Cerebellar cortex (tissue), 1 donor: ENCODE results near the gene PLCXD1.

Experiments used
- DNase-seq: peaks from one replicate; pipeline ENCODE4 v3.0.0-alpha.2; 2015; ENCODE audit warnings: low spot score

PLCXD1 gene

DNA sequence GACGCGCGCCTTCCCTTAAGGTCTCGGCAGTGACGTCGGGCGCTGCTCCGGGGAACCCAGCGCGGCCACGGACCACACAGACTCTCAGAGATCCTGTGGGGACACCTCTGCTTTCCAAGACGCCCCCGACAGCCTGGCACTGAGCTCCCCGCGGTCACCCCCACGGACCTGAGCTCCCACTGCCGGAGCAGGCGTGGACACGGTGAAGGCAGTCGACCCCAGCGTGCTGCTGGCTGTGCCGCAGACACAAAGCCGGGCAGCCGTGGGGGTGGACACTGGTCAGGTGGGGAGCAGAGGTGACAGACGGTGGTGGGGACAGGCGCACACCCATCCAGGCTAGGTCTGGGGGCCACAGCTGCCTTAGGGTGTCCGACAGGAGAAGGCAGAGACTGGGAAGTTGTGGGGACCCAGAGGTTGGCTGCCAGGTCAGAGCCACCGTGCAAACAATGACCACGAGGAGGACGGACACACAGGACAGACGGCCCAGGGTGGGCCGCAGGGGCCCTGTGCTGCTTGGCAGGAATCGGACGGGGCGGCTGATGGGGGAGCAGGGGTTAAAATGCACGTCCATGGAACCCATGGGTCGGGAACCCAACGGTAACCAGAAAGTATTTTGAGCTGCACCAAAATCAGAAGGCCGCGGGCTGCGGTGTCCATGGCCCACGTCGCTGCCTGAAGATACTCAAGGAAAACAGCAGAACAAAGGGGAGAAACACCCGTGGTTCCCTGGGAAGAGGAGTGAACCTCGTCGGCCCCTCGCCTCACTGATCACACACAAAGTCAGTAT lies 54.0 kb downstream of the PLCXD1 start:
- no peak for DNase-seq

DNA sequence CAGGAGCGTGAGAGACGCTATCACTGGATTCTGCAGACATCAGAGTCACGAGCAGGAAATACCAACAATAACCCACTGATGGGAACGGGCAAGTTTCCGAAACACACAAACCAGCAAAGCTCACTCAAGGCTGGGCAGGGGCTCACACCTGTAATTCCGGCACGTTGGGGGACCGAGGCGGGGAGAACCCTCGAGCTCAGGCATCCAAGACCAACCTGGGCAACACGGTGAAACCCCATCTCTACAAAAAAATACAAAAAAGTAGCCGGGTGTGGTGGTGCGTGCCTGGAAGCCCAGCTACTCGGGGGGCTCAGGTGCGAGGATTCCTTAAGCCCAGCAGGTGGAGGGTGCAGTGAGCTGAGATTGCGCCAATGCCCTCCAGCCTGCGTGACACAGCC lies 54.6 kb downstream of the PLCXD1 start:
- DNase-seq, result no peak

DNA sequence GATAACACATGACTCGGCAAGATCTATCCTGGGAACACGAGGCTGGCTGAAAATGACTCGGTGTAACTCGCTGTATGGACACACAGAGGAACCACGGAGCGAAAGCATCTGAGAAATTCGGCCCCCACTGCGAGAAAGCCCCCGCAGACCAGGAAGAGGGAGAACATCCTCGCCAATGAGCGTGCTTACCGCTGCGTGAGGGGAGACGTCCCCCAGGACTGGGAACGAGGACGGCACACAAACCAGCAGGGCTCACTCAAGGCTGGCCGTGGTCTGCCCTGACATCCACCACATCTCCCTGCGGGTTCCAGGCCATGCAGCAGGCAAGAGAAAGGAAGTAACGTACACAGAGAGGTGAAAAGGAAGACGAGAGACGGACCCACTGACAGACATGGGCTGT lies 55.0 kb downstream of the PLCXD1 start:
- no peak for DNase-seq

DNA sequence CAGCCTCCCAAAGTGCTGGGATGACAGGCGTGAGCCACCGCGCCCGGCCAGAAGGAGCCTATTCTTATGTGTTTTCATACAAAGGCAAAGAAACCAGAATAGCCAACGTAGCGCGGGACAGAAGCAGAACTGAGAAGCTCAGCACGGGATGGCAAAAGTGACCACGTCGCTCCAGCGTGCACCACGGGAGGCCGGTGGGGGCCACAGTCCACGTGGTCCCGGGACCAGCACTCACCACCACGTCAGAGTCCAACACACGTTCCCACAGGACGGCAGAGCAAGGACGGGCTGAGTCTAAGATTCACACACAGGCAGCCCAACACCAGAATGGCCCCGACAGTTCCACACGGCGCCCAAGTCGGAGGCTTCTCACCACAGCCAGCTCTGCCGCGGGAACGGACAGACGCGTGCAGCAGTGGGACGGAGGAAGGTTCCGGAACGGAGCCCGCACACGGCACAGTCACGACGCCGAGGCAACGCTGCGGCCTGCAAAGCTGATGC lies 56.2 kb downstream of the PLCXD1 start:
- DNase-seq, result no peak

DNA sequence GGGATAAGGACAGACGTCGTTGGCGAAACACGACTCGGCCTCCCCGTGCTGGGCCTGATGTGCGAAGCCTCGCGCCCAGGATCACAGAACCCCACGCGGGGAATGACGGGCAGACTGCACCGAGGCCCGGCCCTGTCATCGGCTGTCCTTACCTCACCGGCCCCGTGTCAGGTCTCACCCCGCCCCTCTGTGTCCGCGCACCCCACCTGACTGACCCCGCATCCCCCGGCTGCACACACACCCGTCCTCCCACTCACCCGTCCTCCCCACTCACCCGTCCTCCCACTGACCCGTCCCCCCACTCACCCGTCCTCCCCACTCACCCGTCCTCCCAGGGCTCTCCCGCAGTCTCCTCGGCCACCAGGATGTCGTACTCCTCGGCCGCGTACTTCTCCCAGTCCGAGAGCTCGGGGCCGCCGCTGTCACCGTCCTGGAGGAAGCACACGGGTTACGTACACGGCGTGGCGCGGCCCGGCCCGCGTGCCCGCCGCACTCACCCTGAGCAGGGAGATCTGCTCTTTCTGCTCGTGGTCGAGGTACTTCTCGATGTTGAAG lies 57.2 kb downstream of the PLCXD1 start:
- no peak for DNase-seq

DNA sequence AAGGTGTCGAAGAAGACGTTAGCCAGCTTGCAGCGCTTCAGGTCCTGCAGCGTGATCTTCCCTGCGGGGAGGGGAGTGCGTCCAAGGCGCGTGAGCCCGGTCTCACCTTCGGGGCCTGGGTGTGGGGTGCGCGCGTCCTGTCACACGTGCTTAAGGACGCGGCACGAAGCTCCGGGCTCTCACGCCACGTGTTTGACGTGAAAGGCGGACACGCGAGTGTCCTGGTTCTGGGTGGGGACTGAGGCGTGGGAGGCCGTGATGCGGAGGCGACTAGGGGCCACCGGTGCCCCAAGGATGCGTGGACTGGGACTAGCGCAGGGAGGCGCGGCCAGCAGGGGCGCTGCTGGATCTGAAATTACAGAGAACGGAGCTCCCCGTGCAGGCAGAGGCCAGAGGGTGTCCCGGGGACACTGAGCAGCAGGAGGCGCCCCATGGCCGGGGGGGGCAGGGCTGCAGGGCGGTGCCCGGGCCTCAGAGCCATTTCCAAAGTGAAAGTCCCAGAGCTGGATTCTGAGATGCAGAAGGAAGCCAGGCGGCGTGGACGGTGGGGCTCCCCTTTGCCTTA lies 57.7 kb downstream of the PLCXD1 start:
- DNase-seq, result no peak

DNA sequence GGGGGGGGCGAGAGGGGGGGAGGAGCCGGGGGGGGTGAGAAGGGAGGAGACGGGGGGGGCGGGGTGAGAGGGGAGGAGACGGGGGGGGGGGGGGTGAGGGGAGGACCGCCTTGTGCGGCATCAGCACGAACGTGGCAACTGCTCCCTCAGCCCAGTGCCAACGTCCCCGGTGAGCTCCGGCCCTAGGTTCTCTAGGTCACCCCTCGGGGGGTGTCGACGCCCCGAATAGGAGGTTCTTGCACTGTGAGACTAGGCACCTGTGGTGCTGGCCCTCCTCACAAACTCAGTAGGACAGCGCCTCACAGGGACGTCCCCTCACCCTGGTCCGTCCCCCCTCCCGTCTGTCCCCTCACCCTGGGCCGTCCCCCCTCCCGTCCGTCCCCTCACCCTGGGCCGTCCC lies 58.9 kb downstream of the PLCXD1 start:
- no peak for DNase-seq

DNA sequence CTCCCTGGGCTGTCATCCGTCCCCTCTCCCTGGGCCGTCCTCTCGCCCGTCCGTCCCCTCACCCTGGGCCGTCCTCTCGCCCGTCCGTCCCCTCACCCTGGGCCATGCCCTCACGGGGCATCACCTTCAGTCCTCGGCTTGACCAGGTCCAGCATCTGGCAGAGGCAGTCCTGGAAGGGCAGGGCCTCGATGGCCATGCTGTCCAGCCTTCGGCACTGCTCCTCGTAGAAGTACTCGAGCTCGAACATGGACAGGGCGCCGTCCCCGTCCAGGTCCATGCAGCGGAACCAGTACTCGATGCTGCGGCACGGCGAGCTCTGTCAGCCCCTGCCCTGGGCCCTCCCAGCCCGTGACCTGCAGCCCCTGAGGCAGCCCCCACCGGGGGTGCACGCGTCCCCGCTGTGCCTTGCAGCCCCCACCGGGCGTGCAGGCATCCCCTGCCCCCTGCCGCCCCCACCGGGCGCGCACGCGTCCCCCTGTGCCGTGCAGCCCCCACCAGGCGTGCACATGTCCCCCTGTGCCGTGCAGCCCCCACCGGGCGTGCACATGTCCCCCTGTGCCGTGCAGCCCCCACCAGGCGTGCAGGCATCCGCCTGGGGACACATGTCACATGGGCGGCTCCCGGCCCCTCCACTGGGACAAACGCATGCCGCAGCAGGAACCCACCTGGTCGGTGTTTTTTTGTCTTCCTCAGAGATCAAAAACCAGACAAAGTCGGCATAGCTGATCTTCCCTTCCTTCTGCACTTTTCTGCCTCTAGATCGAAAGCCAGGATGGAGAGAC lies 59.7 kb downstream of the PLCXD1 start:
- no peak for DNase-seq

DNA sequence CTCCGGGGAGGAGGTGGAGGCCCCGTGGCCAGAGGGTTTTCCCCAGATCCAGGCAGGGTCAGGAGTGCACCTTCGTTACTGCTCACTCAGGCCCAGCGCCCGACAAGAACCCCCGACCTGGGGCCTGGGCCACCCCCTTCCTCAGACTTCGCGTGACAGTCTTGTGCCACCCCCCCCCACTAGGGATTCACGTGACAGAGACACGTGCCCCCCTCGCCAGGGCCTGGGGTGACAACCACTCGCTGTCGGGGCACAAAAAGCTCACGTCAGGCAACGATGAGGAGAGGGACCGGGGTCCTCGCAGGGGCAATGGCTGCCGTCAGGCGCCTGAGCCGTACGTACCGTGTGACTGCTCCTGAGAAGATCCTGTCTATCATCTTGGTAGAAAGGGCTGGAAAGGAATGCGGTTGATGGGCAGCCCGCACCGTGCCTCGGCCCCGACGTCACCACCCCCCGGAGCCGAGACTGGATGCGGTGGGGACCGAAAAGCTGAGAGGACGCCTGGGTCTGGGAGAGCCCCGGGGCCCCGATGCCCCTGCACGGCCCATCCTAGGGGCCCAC lies 60.4 kb downstream of the PLCXD1 start:
- DNase-seq, result no peak

DNA sequence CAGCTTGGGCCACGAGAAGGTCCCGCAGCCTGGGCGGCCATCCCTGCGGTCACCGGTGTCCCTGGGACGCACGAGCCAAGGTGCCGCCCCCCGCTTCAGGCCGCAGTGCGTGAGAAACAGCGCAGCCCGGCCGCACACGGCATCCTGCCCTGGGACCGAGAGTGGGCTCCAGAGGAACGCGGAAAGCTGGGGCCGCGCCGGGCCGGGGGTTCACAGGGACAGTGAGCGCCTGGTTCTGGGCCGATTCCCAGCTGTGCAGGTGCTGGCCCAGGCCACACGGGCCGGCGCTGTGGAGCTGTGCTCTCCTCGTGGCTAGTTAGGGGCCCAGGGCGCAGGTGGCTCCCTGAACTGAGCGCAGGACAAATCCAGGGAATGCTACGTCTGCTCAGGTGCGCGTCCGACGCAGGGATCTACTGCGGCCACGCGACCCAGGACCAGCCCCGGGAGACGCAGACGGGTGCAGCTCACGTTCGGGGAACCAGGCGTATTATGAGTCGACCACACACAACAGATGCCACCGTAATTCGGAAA lies 63.3 kb downstream of the PLCXD1 start:
- DNase-seq, result no peak

DNA sequence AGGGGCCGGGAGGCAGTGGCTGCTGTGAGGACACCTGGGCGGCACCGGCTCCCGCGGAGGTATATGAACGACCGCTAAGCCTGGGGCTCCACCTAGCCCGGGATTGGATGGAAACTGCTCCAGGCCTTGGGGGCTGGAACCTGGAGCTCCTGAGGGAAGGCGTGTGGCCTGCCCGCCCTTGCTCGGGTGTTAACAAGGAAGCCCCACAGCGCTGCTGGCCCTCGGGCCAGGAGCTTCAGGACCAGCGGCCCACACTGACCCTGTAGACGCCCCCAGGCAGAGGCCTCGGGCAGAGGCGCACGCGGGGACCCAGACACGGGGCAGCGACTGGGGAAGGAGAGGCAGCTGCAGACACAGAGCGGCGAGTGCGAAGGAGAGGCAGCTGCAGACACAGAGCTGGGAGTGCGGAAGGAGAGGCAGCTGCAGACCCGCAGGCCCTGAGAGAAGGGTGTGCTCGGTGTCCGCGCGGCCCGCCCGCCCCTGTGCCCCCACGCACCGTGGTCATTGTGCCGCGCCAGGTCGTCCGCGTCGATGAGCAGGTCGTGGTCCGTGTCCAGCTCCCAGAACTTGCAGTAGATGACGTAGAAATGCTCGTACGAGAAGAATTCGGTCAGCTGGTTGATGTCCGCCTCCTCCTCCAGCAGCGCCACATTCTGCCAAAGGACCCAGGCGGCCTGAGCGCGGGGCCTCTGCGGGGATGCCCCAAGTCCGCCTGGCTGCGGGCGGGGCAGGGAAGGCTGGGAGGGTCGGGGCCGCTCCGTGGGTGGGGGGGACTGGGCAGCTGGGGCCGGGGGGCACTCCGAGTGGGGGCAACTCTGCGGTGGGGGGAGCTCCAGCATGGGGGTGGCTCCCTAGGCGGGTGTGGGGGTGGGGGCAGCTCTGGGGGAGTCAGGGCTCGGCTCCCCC lies 64.1 kb downstream of the PLCXD1 start:
- no peak for DNase-seq

DNA sequence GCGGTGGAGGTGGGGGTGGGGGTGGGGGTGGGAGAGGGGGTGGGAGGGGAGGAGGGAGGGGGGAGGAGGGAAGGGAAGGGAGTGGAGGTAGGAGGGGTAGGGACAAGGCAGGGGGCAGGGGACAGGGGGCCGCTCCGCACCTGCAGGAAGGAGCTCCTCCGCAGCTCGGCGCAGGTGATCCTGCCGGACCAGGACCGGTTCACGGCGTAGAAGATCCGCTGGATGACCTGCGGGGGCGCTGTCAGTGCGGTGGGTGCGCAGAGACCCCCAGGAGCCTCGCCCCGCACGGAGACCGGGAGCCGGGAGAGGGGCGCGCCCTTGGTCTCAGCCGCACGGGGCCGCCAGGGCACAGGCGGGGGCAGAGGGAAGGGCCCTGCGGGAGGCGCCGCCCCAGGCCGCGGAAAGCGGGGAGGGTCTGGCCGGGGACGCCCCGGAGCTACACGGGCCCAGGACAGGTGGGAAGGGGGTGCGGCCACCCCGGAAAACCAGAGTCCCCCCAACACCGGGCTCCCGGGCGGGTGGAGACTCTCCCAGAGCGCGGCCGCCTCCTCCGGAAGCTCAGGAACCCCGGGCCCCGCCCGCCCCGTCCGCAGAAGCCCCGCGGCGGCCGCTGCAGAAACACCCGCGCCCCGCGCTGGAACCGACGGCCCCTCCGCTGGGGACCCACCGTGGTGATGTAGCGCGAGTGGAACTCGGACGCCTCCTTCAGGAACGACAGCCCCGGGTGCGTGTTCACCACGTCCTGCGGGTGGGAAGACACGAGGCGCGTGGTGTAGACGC lies 65.0 kb downstream of the PLCXD1 start:
- no peak for DNase-seq

DNA sequence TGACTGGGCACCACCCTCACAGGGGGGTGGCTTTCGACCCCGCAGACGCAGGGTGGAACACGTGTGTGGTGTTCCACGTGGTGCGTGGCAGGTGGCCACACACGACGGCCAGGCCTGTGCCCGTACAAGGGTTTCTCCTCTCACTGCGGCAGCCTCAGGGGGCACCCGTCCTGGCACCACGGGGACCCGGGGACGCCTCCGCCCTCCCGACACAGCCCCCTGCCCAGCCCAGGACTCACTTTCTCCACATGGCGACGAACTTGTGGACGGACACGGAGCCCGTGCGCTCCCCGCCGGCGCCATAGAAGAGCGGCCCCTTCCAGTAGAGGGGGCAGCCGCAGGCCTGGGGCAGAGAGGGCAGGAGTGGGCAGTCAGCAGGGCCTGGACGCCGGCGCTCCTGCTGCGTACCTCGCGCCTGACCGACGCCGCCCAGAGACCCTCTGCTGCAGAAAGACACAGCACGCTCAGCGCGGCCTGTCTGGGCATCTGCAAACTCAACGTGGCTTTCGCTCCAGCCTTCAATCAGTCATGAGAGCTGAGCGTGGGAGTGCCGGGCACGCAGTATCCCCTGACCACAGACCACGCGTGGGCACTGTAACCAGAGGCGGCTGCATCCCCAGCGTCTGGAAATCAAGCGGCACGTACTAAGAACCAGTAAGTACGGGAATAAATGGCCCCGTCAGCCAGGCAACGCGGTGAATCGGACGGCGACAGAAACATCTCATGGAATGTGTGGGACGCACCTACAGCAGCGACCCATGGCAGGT lies 66.4 kb downstream of the PLCXD1 start:
- no peak for DNase-seq

DNA sequence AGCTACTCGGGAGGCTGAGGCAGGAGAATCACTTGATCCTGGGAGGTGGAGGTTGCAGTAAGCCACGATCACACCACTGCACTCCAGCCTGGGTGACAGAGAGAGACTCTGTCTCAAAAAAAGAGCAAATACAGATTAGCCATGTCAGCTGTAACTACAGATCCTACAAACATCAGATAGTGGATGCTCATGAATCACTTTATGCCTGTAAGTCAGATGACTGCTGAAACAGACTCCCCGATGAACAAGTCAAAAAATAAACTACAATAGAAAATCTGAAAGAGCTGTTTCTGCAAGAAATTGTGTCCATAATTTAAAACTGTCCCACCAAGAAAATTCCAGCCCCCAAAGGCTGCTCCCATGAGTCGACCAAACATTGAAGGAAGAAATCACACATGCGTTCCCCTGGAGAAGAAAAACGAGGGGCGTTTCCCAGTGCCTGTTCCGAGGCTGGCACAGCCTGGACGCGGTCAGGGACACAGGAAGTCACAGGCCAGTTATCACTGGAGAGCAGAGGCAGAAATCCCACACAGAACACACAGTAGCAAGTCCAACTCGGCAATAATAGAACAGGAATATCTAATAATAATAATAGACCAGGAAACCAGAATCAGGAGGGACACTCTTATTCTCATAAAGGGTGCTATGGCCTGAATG lies 67.4 kb downstream of the PLCXD1 start:
- DNase-seq, result no peak

DNA sequence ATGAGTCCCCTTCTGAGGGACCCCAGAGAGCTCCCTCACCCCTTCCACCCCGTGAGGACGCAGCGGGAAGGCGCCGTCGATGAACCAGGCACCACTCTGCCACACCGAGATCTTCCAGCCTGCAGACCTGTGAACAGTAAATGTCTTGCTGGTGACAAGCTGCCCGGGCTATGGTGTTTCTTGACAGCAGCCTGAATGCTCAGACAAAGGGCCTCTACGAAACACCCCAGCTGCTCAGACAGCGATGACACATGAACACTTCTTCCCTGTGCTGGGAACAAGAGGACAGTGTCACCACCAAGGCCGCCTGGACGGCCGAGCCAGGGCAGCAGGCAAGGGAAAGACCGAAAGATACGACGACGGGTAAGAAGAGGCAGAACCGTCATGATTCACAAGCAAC lies 68.0 kb downstream of the PLCXD1 start:
- no peak for DNase-seq

DNA sequence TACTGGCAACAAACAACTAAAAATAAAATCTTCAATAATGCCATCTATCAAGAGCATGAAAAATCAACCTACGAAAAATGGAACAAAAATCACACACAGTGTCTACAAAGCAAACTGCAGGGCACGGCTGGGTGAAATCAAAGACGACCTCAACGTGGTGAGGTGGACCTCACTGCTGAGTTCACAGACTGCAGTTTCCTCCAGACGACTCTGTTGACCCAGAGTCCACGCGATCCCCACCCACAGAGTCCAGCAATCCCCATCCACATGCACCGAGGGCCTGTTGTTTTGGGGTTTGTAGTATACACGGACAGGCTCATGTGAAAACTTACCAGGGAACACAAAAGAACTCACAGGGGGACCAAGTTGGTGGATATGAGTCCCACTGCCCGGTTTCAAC lies 68.5 kb downstream of the PLCXD1 start:
- DNase-seq, result no peak

DNA sequence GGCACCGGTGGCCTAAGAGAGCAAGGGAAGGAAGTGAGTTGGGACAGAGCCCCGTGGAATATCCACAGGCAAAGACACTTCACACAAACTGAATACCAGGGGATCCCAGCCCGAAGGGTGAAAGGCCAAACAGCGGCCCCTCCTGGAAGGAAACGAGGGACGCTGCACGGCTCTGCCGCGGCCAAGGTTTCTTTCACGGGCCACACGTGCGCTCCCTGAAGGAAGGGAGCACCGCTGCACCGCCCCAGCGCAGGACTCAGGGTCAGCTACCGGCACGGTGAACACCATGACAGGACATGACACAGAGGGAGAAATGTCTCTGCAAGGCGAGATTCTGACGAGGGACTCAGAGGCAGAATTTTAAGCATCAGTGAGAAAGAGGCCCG lies 69.0 kb downstream of the PLCXD1 start:
- DNase-seq, result no peak

DNA sequence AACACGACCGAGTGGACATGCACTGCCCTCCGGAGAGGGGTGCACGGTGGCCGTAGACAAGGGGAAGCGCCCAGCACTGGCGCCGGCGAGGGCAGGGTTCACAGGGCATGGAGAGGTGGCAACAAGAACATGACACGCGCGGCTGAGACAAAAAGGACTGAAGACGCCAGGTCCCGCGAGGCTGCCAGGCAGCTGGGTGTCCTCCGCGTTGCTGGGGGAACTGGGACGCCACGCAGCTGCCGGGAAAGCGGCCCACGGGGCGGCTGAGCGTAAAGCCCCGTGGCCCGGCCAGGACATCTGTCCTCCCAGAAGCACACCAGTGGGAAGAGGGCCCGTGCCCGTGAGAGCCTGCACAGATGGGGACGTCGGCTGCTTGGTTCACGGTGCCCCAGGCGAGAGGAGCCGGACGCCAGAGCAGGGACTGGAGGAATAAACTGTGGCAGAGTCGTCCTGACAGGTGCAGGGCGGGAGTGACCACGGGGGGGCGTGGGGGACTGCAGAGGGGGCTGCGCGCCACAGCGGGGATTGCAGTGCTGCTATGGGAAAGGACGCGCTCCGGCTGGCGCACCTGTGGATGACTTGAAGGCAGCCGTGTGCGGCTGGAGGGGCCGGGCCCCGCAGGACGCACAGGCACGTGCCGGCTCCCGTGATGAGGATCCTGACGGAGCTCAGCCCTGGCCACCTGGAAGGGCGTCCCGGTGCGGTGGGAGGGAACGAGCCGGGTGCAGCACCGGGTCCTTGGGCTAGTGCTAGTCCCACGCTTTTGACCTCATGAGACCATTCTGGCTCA lies 69.5 kb downstream of the PLCXD1 start:
- DNase-seq, result no peak
